ENCODE data around the gene CSTF3. TPM values are rescaled to one million over a fixed set of nuclear protein-coding genes. Genes with fewer than 3 reads are reported as not detected.

The CSTF3 gene
- 10 to 100 TPM; 12.4 to 42.3 (median 19.4) TPM for polyA plus RNA-seq
- long read RNA-seq, donor 1, transcript CSTF3-202 (2 exons, 715 nt), result minor isoform, 24 of 87 reads
- long read RNA-seq, donor 1, transcript CSTF3-203 (3 exons, 1,132 nt), result major isoform, 34 of 87 reads
- long read RNA-seq, donor 1, partial matches to known transcripts, result 25 of 87 reads
- long read RNA-seq, donor 1, other reads (novel, unspliced or antisense), result 0 of 87 reads
- long read RNA-seq, donor 2, transcript CSTF3-202 (2 exons, 715 nt), result major isoform, 6 of 12 reads
- long read RNA-seq, donor 2, transcript CSTF3-203 (3 exons, 1,132 nt), result minor isoform, 5 of 12 reads
- long read RNA-seq, donor 2, partial matches to known transcripts, result 0 of 12 reads
- long read RNA-seq, donor 2, other reads (novel, unspliced or antisense), result 0 of 12 reads
- long read RNA-seq, donor 3, transcript CSTF3-203 (3 exons, 1,132 nt), result major isoform, 18 of 35 reads
- long read RNA-seq, donor 3, transcript CSTF3-202 (2 exons, 715 nt), result minor isoform, 17 of 35 reads
- long read RNA-seq, donor 3, partial matches to known transcripts, result 0 of 35 reads
- long read RNA-seq, donor 3, other reads (novel, unspliced or antisense), result 0 of 35 reads
- long read RNA-seq, donor 4, partial matches to known transcripts, result 0 of 1 reads
- long read RNA-seq, donor 4, other reads (novel, unspliced or antisense), result 0 of 1 reads
- long read RNA-seq, donor 5, transcript CSTF3-202 (2 exons, 715 nt), result major isoform, 6 of 11 reads
- long read RNA-seq, donor 5, transcript CSTF3-203 (3 exons, 1,132 nt), result minor isoform, 5 of 11 reads
- long read RNA-seq, donor 5, partial matches to known transcripts, result 0 of 11 reads
- long read RNA-seq, donor 5, other reads (novel, unspliced or antisense), result 0 of 11 reads
- long read RNA-seq, donor 6, transcript CSTF3-203 (3 exons, 1,132 nt), result minor isoform, 6 of 18 reads
- long read RNA-seq, donor 6, transcript CSTF3-202 (2 exons, 715 nt), result major isoform, 12 of 18 reads
- long read RNA-seq, donor 6, partial matches to known transcripts, result 0 of 18 reads
- long read RNA-seq, donor 6, other reads (novel, unspliced or antisense), result 0 of 18 reads
- long read RNA-seq, donor 7, result 0 reads
- long read RNA-seq, donor 8, transcript CSTF3-203 (3 exons, 1,132 nt), result major isoform, 5 of 5 reads
- long read RNA-seq, donor 8, partial matches to known transcripts, result 0 of 5 reads
- long read RNA-seq, donor 8, other reads (novel, unspliced or antisense), result 0 of 5 reads
- long read RNA-seq, donor 9, transcript CSTF3-203 (3 exons, 1,132 nt), result major isoform, 5 of 9 reads
- long read RNA-seq, donor 9, partial matches to known transcripts, result 0 of 9 reads
- long read RNA-seq, donor 9, other reads (novel, unspliced or antisense), result 0 of 9 reads
- long read RNA-seq, donor 10, transcript CSTF3-203 (3 exons, 1,132 nt), result major isoform, 15 of 27 reads
- long read RNA-seq, donor 10, transcript CSTF3-202 (2 exons, 715 nt), result minor isoform, 11 of 27 reads
- long read RNA-seq, donor 10, partial matches to known transcripts, result 0 of 27 reads
- long read RNA-seq, donor 10, other reads (novel, unspliced or antisense), result 0 of 27 reads

DNA sequence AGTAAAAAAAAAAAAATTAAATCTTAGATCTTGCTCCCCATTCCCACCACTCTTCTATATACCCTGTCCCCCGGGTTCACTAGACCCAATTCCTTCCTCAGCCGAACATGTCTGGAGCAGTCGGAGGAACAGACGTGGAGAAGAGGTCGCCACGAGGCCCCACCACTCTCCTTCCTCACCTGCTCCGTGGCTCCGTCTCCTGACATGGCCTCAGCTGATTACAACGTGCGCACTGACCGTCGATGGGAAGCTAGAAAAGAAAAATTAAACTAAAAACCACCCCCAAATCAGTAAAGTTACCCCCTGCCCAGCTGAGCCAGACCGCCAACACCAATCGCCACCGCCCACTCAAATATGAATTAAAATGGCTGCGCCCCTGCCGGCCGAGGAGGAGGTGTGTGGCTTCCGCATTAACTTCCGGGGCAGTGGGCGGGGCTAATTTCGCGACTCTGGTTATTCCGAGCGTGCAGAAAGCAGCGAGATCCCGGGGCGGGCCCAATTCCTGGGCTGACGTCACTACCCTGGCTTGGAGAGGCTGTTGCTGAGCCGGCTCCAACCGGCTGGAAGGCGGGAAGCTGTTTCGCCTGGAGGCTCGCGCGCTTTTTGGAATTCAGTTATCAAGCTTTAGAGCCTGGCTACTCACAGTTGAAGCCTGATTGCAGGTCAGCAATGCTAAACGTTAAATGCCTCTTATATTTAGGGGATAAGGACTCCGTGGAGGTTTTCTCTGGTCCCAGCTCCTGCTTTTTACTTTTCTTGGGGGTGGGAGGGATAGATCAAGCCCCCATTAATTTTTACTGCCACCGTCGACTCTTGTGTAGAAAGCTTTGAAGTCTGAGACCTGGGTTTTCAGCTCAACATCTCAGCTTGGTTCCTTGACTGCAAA, at the start of gene CSTF3:
Gene CSTF3, minus strand, starts transcription at position 361 of the 886 bp plus-strand sequence. Its CDS starts 155 bp downstream, at position 206.
- Histone ChIP-seq H3K4me1 (ENCODE audit: control insufficient read depth in 3 of 3, insufficient read depth in 2 of 3, low read depth in 1 of 3, low read length in 2 of 3) (peaks cover 1 to 9% (median 3%) of the 10 kb centered on the region in 3 donors), H3K9me3 (ENCODE audit: control insufficient read depth in 2 of 2, insufficient read depth in 1 of 2, low read depth in 1 of 2, low read length in 1 of 2) (no peaks in the 10 kb centered on the region), H3K36me3 (ENCODE audit: control insufficient read depth in 3 of 3, insufficient read depth in 2 of 3, low read depth in 1 of 3, low read length in 3 of 3) (peaks cover 0 to 5% (median 0%) of the 10 kb centered on the region in 3 donors), H3K27me3 (ENCODE audit: control insufficient read depth in 3 of 3, insufficient read depth in 3 of 3, low read length in 3 of 3) (no peaks in the 10 kb centered on the region), H3K27ac (ENCODE audit: low read depth in 1 of 3, low read length in 2 of 3) (peak within 1 kb of the TSS; percentile 50 to 93 (median 75)), H3K4me3 (ENCODE audit: low read depth in 1 of 3, low read length in 3 of 3) (peak within 1 kb of the TSS; percentile 61 to 84 (median 67))
- DNase-seq (peak; percentile 99 to 100), FAIRE-seq (no peak)
- WGBS, 3 donors, result 2% methylated on average over 40 of the region's 40 CpGs

DNA sequence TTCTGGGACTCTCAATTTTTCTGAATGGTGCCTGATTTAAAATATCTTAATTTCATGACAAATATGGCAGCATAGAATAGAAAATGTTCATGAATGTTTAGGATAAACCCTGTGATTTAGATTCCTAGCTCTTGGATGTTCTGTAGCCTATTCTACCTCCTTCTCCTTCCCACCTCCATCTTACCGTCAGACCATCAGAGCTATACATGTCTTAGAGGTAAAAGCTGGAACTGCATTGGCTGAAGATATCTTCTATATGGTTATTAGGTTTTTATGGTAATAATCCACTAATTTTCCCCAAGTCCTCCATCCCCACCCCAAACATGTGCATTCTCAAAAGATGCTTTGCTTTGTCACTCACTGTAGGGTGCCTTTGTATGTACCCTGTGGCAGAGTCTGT, 46.9 kb upstream of the CSTF3 start:
- FAIRE-seq (no peak), DNase-seq (no peak)
- Histone ChIP-seq H3K27me3 (ENCODE audit: control insufficient read depth in 3 of 3, insufficient read depth in 3 of 3, low read length in 3 of 3) (no peaks in the 10 kb centered on the region), H3K4me1 (ENCODE audit: control insufficient read depth in 3 of 3, insufficient read depth in 2 of 3, low read depth in 1 of 3, low read length in 2 of 3) (peaks cover 0 to 2% (median 0%) of the 10 kb centered on the region in 3 donors), H3K4me3 (ENCODE audit: low read depth in 1 of 3, low read length in 3 of 3) (no peak overlapping the region), H3K9me3 (ENCODE audit: control insufficient read depth in 2 of 2, insufficient read depth in 1 of 2, low read depth in 1 of 2, low read length in 1 of 2) (no peaks in the 10 kb centered on the region), H3K36me3 (ENCODE audit: control insufficient read depth in 3 of 3, insufficient read depth in 2 of 3, low read depth in 1 of 3, low read length in 3 of 3) (no peaks in the 10 kb centered on the region), H3K27ac (ENCODE audit: low read depth in 1 of 3, low read length in 2 of 3) (no peak overlapping the region)
- 90 to 100% (median 95%) methylated on average over 1 of the region's 1 CpG for WGBS, 3 donors

DNA sequence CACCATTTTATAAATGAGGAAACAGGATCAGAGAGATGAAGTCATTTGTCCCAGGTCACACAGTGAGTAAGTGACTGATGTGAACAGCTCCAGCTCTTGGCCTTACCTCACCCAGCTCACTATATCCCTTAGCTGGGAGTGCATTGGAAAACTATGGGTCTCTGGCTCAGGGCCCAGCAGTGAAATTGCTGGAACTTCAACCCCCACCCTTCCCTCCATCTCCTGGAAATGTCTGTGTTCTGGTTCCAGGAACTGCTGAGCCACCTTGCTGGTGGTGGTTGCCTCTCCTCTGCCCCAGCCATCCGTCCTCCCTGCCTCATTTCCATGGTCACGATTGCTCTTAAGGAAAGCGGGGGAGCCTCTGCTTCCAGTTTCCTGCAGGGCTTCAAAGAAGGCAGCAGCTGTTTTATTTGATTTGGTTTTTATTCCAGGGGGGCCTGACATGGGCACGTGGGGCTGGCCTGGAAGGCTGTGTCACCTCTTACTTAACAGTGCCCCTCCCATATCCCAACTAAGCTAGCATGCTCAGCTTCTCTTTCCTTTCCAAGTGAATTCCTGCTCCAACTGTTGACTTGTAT, 46.2 kb upstream of the CSTF3 start:
- H3K4me1 ChIP-seq (ENCODE audit: control insufficient read depth in 3 of 3, insufficient read depth in 2 of 3, low read depth in 1 of 3, low read length in 2 of 3), result peaks cover 0 to 2% (median 0%) of the 10 kb centered on the region in 3 donors
- no peak overlapping the region for H3K4me3 ChIP-seq (ENCODE audit: low read depth in 1 of 3, low read length in 3 of 3)
- 42 to 48% (median 45%) methylated on average over 4 of the region's 4 CpGs for WGBS, 3 donors
- H3K27ac ChIP-seq (ENCODE audit: low read depth in 1 of 3, low read length in 2 of 3), result no peak overlapping the region
- no peaks in the 10 kb centered on the region for H3K9me3 ChIP-seq (ENCODE audit: control insufficient read depth in 2 of 2, insufficient read depth in 1 of 2, low read depth in 1 of 2, low read length in 1 of 2)
- H3K36me3 ChIP-seq (ENCODE audit: control insufficient read depth in 3 of 3, insufficient read depth in 2 of 3, low read depth in 1 of 3, low read length in 3 of 3), result no peaks in the 10 kb centered on the region
- no peaks in the 10 kb centered on the region for H3K27me3 ChIP-seq (ENCODE audit: control insufficient read depth in 3 of 3, insufficient read depth in 3 of 3, low read length in 3 of 3)
- no peak for FAIRE-seq
- DNase-seq, result no peak

DNA sequence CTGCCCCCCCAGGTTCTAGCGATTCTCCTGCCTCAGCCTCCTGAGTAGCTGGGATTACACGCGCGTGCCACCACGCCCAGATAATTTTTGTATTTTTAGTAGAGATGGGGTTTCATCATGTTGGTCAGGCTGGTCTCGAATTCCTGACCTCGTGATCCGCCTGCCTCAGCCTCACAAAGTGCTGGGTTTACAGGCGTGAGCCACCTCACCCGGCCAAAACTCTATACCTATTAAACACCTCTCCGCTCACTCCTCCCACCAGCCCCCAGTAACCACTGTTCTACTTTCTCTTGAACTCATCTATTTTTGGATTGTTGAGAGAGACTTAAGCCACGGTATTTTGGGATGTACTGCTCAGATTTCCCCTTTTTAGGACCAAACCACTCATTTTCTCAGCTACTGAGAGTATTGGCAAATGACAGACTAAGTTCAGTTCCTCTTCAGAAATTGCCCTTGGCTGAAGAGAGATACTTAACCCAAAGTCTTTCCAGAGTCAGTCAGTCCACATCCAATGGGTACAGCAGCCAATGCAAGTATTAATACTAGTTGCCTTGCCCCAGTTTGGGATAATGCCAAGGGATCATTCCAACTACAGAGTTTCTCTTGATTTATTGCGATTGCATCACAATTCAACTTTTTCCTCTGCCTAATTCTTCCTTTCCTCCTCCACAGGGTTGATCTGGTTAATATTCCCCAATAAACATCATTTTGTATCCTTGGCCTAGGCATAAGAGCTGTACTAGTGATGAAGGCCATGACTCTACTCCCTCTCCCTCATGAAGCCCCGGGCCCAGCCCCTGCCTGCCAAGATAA, 36.8 kb upstream of the CSTF3 start:
- no peaks in the 10 kb centered on the region for H3K27me3 ChIP-seq (ENCODE audit: control insufficient read depth in 3 of 3, insufficient read depth in 3 of 3, low read length in 3 of 3)
- no peaks in the 10 kb centered on the region for H3K36me3 ChIP-seq (ENCODE audit: control insufficient read depth in 3 of 3, insufficient read depth in 2 of 3, low read depth in 1 of 3, low read length in 3 of 3)
- DNase-seq (no peak), FAIRE-seq (no peak)
- H3K9me3 ChIP-seq (ENCODE audit: control insufficient read depth in 2 of 2, insufficient read depth in 1 of 2, low read depth in 1 of 2, low read length in 1 of 2), result no peaks in the 10 kb centered on the region
- no peak overlapping the region for H3K4me3 ChIP-seq (ENCODE audit: low read depth in 1 of 3, low read length in 3 of 3)
- H3K27ac ChIP-seq (ENCODE audit: low read depth in 1 of 3, low read length in 2 of 3), result no peak overlapping the region
- WGBS, 3 donors, result 80 to 89% (median 86%) methylated on average over 14 of the region's 14 CpGs
- H3K4me1 ChIP-seq (ENCODE audit: control insufficient read depth in 3 of 3, insufficient read depth in 2 of 3, low read depth in 1 of 3, low read length in 2 of 3), result no peaks in the 10 kb centered on the region

DNA sequence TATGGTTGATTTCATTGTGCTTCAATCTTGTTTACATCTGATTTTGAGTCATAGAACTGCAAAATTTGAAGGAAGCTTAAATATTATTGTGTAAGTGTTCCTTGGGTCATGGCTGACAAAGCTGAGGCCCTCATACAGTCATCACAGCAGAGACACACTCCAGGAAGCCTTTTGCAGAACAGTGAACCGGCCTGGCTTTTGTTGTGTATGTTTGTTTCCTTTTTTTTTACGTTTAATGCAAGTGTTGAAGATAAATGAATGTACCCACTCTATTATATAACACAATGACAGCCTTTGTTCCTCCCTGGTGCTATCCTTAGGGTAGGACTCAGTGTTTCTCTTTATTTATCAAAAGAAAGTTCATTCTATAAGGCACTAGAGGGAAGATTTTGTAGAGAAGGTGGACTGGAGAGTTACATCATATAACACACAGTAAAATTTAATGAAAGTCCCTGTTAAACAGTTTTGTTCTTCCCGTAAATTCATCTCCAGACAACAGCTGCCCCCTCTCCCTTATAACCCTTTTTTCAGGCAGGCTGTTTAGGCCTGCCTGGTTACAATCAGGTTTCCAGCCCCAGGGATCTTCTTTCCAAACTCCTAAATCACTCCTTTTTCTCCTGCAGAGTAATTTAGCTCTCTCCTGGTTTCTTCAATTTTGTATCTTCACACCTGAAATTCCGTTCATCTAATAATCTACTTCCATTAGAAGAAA, 34.3 kb upstream of the CSTF3 start:
- 48 to 66% (median 60%) methylated on average over 4 of the region's 4 CpGs for WGBS, 3 donors
- H3K27ac ChIP-seq (ENCODE audit: low read depth in 1 of 3, low read length in 2 of 3), result no peak overlapping the region
- no peak for FAIRE-seq
- H3K36me3 ChIP-seq (ENCODE audit: control insufficient read depth in 3 of 3, insufficient read depth in 2 of 3, low read depth in 1 of 3, low read length in 3 of 3), result no peaks in the 10 kb centered on the region
- no peaks in the 10 kb centered on the region for H3K9me3 ChIP-seq (ENCODE audit: control insufficient read depth in 2 of 2, insufficient read depth in 1 of 2, low read depth in 1 of 2, low read length in 1 of 2)
- no peaks in the 10 kb centered on the region for H3K4me1 ChIP-seq (ENCODE audit: control insufficient read depth in 3 of 3, insufficient read depth in 2 of 3, low read depth in 1 of 3, low read length in 2 of 3)
- no peak for DNase-seq
- no peaks in the 10 kb centered on the region for H3K27me3 ChIP-seq (ENCODE audit: control insufficient read depth in 3 of 3, insufficient read depth in 3 of 3, low read length in 3 of 3)
- H3K4me3 ChIP-seq (ENCODE audit: low read depth in 1 of 3, low read length in 3 of 3), result no peak overlapping the region

DNA sequence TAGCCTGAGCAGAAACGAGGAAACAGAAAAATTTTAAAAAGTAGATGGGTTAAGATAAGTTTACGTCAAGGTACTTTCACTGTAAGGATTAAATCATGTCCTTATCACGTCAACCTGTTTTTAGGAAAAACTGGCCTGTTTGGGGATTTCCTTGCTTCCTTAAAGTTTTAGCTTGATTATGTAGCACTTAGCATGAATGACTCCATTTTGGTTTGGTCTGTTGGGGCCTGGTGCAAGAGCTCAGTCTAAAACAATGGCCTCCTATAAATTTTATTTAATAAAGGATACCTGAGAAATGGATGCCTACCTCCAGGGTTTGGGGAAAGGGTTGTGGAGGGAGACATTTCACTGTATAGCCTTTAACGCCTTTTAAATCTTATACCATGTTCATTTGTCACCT, 33.2 kb upstream of the CSTF3 start:
- Histone ChIP-seq H3K9me3 (ENCODE audit: control insufficient read depth in 2 of 2, insufficient read depth in 1 of 2, low read depth in 1 of 2, low read length in 1 of 2) (no peaks in the 10 kb centered on the region), H3K4me3 (ENCODE audit: low read depth in 1 of 3, low read length in 3 of 3) (no peak overlapping the region), H3K4me1 (ENCODE audit: control insufficient read depth in 3 of 3, insufficient read depth in 2 of 3, low read depth in 1 of 3, low read length in 2 of 3) (no peaks in the 10 kb centered on the region), H3K36me3 (ENCODE audit: control insufficient read depth in 3 of 3, insufficient read depth in 2 of 3, low read depth in 1 of 3, low read length in 3 of 3) (no peaks in the 10 kb centered on the region), H3K27me3 (ENCODE audit: control insufficient read depth in 3 of 3, insufficient read depth in 3 of 3, low read length in 3 of 3) (no peaks in the 10 kb centered on the region), H3K27ac (ENCODE audit: low read depth in 1 of 3, low read length in 2 of 3) (no peak overlapping the region)
- DNase-seq (no peak), FAIRE-seq (no peak)
- 85 to 95% (median 95%) methylated on average over 4 of the region's 4 CpGs for WGBS, 3 donors

Measured in small intestine (tissue), 16 donors.